Measurements from ENCODE around the gene KRT37.

- TF ChIP-seq ZBTB26 (tag by site-specific recombination; optimal IDR thresholded peaks at IDR 0.05) (no peak), KLF8 (tag by site-specific recombination; IDR thresholded peaks at IDR 0.05) (no peak), ZSCAN30 (tag by site-specific recombination; IDR thresholded peaks at IDR 0.05) (no peak), ZNF274 (IDR thresholded peaks at IDR 0.05; ENCODE audit: low read length) (no peak), ZNF274 (tag by site-specific recombination; IDR thresholded peaks at IDR 0.05; ENCODE audit: borderline replicate concordance) (no peak), ZNF792 (tag by site-specific recombination; IDR thresholded peaks at IDR 0.05) (no peak), ZNF768 (tag by site-specific recombination; IDR thresholded peaks at IDR 0.05) (no peak)
- TF ChIP-seq, protein P1, sequence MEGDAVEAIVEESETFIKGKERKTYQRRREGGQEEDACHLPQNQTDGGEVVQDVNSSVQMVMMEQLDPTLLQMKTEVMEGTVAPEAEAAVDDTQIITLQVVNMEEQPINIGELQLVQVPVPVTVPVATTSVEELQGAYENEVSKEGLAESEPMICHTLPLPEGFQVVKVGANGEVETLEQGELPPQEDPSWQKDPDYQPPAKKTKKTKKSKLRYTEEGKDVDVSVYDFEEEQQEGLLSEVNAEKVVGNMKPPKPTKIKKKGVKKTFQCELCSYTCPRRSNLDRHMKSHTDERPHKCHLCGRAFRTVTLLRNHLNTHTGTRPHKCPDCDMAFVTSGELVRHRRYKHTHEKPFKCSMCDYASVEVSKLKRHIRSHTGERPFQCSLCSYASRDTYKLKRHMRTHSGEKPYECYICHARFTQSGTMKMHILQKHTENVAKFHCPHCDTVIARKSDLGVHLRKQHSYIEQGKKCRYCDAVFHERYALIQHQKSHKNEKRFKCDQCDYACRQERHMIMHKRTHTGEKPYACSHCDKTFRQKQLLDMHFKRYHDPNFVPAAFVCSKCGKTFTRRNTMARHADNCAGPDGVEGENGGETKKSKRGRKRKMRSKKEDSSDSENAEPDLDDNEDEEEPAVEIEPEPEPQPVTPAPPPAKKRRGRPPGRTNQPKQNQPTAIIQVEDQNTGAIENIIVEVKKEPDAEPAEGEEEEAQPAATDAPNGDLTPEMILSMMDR (tag by site-specific recombination; IDR thresholded peaks at IDR 0.05), result no peak
- TF ChIP-seq, protein P2, sequence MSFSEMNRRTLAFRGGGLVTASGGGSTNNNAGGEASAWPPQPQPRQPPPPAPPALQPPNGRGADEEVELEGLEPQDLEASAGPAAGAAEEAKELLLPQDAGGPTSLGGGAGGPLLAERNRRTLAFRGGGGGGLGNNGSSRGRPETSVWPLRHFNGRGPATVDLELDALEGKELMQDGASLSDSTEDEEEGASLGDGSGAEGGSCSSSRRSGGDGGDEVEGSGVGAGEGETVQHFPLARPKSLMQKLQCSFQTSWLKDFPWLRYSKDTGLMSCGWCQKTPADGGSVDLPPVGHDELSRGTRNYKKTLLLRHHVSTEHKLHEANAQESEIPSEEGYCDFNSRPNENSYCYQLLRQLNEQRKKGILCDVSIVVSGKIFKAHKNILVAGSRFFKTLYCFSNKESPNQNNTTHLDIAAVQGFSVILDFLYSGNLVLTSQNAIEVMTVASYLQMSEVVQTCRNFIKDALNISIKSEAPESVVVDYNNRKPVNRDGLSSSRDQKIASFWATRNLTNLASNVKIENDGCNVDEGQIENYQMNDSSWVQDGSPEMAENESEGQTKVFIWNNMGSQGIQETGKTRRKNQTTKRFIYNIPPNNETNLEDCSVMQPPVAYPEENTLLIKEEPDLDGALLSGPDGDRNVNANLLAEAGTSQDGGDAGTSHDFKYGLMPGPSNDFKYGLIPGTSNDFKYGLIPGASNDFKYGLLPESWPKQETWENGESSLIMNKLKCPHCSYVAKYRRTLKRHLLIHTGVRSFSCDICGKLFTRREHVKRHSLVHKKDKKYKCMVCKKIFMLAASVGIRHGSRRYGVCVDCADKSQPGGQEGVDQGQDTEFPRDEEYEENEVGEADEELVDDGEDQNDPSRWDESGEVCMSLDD (tag by site-specific recombination; IDR thresholded peaks at IDR 0.05), result no peak
- TF ChIP-seq, protein P3, sequence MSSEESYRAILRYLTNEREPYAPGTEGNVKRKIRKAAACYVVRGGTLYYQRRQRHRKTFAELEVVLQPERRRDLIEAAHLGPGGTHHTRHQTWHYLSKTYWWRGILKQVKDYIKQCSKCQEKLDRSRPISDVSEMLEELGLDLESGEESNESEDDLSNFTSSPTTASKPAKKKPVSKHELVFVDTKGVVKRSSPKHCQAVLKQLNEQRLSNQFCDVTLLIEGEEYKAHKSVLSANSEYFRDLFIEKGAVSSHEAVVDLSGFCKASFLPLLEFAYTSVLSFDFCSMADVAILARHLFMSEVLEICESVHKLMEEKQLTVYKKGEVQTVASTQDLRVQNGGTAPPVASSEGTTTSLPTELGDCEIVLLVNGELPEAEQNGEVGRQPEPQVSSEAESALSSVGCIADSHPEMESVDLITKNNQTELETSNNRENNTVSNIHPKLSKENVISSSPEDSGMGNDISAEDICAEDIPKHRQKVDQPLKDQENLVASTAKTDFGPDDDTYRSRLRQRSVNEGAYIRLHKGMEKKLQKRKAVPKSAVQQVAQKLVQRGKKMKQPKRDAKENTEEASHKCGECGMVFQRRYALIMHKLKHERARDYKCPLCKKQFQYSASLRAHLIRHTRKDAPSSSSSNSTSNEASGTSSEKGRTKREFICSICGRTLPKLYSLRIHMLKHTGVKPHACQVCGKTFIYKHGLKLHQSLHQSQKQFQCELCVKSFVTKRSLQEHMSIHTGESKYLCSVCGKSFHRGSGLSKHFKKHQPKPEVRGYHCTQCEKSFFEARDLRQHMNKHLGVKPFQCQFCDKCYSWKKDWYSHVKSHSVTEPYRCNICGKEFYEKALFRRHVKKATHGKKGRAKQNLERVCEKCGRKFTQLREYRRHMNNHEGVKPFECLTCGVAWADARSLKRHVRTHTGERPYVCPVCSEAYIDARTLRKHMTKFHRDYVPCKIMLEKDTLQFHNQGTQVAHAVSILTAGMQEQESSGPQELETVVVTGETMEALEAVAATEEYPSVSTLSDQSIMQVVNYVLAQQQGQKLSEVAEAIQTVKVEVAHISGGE (tag by site-specific recombination; conservative IDR thresholded peaks at IDR 0.05; ENCODE audit: low read depth), result no peak
Observed at GRCh38 chr17:41377546-41377945, 46.8 kb downstream of the KRT37 start.
